CD4-positive, alpha-beta T cell treated with Interleukin-17A for 4 hours (primary cell): Measurements from ENCODE around the gene SIRT7.
"Not testable (repeated sequence)": the region's sequence is repeated elsewhere in the genome, so short reads cannot be mapped to it uniquely, and the experiment has no call there.

Experiments used
- DNase-seq: peaks from one replicate; pipeline ENCODE4 v3.0.0-alpha.2; 2020; ENCODE audit warnings: mixed read lengths

SIRT7 gene

GRCh38 chr17:81918832-81919545 is 1.0 kb upstream of the SIRT7 start:
- no peak for DNase-seq

DNA sequence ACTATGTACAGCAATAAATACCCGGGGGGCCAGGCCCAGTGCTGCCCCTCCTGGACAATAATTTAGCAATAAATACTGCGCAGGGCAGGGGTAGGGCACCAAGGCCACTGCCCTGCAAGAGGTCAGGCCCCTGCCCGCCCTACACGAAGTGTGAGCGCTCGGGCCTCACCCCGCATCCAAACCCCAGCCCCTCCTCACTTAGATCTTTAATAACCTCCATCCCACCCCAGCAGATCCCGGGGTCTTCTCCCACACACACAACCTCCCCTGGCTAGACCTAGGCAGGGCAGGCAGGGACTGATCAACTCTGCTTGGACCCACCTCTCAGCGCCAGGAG is 325 bp upstream of the SIRT7 start:
- DNase-seq: not testable (repeated sequence)

DNA sequence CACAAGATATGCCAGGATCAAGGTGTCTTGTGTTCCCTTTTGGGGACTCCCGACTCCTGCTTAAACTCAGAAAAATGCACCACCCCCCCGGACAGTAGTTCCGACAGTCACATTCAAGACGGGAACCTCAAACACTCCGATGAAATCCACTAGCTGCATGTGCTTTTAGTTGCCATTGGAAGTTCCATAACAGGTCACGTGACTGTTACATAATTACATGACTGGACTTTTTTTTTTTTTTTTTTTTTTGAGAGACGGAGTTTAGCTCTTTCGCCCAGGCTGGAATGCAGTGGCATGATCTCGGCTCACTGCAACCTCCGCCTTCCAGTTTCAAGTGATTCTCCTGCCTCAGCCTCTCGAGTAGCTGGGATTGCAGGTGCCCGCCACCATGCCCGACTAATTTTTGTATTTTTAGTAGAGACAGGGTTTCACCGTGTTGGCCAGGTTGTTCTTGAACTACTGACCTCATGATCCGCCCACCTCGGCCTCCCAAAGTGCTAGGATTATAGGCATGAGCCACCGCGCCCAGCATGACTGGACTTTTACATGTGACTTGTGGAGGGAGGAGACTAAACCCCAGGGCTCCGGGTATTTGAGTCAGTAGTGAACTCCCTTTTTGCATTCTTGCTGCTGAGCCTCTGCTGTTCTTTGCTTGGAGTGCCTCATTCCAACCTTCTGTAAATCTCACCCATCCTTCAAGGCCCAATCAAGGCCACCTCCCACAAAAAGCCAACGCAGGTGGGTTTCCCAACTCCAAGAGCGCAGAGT is 1.6 kb downstream of the SIRT7 start:
- no peak for DNase-seq

DNA sequence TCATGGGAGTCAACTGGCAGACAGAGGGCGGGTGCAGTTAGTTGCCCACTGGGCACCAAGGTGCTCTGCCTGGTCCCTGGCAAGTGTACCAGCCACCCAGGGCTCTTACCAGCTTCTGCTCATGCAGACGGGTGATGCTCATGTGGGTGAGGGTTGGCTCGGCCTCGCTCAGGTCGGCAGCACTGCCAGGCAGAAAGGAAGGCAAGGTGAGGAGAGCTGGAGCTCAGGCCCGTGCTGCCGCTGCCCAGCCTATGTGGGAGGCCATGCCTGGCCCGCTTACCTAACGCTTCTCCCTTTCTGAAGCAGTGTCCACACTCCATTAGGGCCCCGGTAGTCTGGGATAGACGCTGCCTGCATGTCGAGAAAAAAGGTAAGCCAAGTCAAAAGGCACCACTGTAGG is 2.6 kb downstream of the SIRT7 start:
- DNase-seq: no peak

- DNase-seq: no peak
Measured at GRCh38 chr17:81914103-81914850, 3.7 kb downstream of the SIRT7 start.

DNA sequence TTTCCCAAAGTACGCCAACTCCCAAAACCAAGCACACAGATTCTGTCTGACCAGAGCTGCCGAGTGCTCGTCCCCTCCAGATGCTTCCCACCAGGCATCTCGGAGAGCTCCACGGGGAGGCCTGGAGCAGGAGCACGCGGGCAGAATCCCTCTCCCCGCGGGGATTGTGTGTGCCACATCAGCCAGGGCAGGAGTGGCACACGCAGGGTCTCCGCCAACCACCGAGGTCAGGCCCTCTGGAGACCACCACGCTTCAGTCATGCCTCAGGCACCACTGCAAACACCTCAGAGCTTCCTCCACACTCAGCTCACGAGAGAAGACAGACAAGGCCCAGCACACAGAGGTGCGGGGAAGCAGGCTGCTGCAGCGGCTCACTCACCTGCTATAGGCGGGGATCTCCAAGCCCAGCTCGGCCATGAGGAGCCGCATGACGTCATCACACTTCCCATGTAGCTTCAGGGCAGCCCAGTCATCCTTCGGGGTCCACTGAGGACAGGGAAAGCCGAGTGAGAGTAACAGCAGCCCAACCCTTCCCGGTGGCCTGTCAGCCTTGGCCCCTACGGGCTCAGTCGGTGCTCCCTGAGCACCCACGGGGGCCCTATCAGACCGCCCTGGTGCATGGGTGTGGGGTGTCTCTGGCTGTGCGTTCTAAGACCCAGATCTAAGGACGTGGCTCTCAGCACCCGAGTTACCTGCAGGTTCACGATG is 4.4 kb downstream of the SIRT7 start:
- DNase-seq: no peak

- DNase-seq: no peak
Measured at GRCh38 chr17:81912441-81913309, 5.3 kb downstream of the SIRT7 start.

DNA sequence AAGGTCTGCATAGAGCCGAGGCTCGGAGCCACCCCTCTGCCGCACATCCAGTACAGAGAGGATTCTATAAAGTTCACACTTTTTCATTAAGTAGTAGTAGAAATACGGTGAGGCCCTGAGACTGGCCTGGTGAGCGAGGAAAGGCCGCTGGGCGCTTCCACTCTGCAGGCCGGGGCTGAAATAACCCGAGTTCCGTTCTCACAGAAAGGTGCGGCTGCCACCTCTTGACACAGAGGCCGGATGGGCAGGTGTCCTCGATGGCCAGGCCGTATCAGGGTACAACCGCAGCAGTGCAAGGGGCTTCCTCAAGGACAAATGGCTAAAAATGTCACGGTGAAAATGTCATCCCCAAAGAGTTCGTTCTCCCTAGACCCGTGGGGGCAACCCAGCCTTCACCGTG is 6.0 kb downstream of the SIRT7 start:
- DNase-seq: no peak

- DNase-seq: peak; percentile 97
Measured at GRCh38 chr17:81911277-81911961, 6.6 kb downstream of the SIRT7 start, which contains the start of gene PCYT2. TSS of gene PCYT2 (minus strand) at chr17:81911399. CDS start at chr17:81911355, 44 bp downstream.

DNA sequence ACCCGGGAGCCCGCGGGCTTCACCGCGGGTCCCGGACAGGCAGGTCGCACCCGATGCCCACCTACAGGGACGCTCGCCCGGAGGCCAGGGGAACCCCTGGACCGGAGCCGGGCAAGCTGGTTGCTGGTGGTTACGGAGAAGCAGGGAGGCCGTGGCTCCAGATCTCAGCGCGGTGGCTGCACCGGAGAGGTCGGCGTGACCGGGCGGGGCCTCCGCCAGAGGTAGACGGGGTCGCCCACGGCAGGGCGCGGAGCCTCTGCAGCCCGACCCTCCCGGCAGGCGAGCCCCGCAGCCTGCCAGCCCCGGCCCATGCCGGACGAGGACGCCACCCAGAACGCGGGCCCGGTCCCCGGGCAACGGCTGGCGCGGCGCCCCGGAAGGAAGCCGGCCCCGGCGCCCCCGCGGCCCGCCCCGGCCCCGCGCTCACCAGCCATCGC is 7.1 kb downstream of the SIRT7 start:
- DNase-seq: no peak

GRCh38 chr17:81909966-81910839 is 7.8 kb downstream of the SIRT7 start:
- no peak for DNase-seq

DNA sequence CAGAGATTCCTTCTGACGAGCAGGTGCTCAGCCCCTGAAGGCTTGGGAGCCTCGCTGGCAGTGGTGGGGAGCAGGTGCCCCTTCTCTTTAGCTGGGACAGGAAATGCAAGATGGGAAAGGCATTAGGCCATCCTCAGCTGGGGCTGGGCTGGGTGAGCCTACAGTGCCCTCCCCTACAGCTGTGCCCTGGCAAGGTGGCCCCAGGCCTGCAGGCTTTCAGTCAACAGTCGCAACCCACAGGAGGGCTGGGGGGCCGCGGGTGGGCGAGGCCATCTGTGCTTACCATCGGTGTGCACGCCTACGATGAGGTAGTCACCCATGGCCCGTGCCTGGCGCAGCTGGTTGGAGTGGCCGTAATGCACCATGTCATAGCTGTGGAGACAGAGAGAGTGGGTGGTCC is 8.7 kb downstream of the SIRT7 start:
- no peak for DNase-seq

DNA sequence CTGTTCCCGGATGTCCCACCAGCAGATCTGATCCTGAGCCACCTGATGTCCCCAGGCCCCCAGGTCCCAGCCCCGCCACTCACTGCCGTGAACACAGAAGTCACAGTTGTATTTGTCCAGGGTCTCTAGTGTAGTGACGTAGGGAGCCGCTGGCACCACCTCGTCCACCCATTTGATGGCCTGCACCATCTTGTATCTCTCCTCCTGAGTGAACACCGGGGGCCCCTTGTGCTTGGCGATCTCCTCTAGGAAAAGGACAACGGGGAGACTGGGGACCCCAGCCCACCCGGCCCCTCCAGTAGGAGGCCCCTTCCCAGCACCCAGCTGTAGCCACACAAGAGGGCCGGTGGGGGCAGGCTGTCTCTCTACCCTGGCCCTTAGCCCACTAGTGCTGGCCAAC is 9.2 kb downstream of the SIRT7 start:
- no peak for DNase-seq

- DNase-seq: no peak
Measured at GRCh38 chr17:81907219-81908145, 10.5 kb downstream of the SIRT7 start.

- DNase-seq: no peak
Measured at GRCh38 chr17:81906476-81907218, 11.3 kb downstream of the SIRT7 start.

GRCh38 chr17:81905993-81906392 is 12.0 kb downstream of the SIRT7 start:
- DNase-seq: no peak

DNA sequence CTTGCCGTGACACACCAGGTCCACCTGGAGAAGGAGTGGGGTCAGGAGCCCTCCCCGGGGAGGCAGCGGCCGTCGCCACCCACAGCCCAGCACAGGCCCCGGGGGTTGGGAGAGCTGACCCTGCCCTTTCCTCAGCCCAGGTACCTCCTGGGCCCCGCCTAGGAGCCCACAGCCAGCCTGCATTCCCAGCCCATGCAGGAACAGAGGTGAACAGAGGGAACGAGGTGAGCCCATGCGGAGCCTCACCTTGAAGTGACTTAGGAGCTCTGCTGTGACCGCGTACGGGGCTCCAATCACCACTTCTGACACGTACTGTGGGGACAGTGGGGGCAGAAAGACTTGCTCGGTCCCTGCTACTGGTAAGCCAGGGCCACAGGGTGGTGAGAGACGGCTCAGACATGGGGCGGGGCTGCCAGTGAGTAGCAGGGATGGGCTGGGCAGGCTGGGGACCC is 12.5 kb downstream of the SIRT7 start:
- DNase-seq: no peak
